HepG2 (cell line): ENCODE measurements around the gene MRGPRG.
"Not testable (repeated sequence)": the region's sequence is repeated elsewhere in the genome, so short reads cannot be mapped to it uniquely, and the experiment has no call there.

Experiments
- FOSL2 ChIP-seq: sonication (generic); formaldehyde crosslinking; IDR thresholded peaks from 2 replicates; pipeline ENCODE4 v1.4.0; 2020; ENCODE audit warnings: missing genetic modification reagents
- SP2 ChIP-seq: sonication (generic); formaldehyde crosslinking; IDR thresholded peaks from 2 replicates; pipeline ENCODE4 v1.5.1; 2020; ENCODE audit warnings: mild to moderate bottlenecking, missing genetic modification reagents
- TCF7L2 ChIP-seq: IDR thresholded peaks from 2 replicates; pipeline ENCODE4 v1.6.1; 2011; ENCODE audit warnings: mild to moderate bottlenecking, low read depth, low read length, moderate library complexity
- ZNF24 ChIP-seq: fragments of 450-650 bp; IDR thresholded peaks from 2 replicates; pipeline ENCODE4 v1.6.1; 2017; ENCODE audit warnings: antibody characterized with exemption, mild to moderate bottlenecking
- ZNF883 ChIP-seq: sonication (generic); formaldehyde crosslinking; IDR thresholded peaks from 2 replicates; pipeline ENCODE4 v1.5.1; 2020; ENCODE audit warnings: mild to moderate bottlenecking, missing genetic modification reagents; ENCODE audit errors: not compliant biosample characterization
- TF ChIP-seq, protein P1 (sequence below): sonication (generic); formaldehyde crosslinking; IDR thresholded peaks from 2 replicates; pipeline ENCODE4 v1.5.0; 2020; ENCODE audit warnings: mild to moderate bottlenecking, missing genetic modification reagents, moderate library complexity

DNA sequence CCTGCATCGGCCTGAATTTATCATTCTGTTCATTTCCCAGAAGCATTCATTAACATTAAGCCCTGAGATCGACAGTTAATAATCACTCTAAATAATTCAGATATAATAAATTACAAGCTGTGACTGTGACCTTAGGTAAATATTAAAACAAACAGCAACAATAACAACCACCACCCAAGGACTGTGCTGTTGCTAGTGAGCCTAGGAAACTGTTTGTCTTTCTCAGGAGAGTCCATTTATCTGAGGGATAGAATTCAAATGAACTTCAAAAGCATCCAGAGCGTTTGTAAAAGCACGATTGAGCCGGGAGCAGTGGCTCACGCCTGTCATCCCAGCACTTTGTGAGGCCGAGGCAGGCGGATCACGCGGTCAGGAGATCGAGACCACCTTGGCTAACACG, 36.6 kb upstream of the MRGPRG start:
- TF ChIP-seq TCF7L2; FOSL2 (CRISPR knock-in tag); ZNF24; SP2 (CRISPR knock-in tag); ZNF883 (CRISPR knock-in tag): not testable (repeated sequence)
- TF ChIP-seq, protein P1, sequence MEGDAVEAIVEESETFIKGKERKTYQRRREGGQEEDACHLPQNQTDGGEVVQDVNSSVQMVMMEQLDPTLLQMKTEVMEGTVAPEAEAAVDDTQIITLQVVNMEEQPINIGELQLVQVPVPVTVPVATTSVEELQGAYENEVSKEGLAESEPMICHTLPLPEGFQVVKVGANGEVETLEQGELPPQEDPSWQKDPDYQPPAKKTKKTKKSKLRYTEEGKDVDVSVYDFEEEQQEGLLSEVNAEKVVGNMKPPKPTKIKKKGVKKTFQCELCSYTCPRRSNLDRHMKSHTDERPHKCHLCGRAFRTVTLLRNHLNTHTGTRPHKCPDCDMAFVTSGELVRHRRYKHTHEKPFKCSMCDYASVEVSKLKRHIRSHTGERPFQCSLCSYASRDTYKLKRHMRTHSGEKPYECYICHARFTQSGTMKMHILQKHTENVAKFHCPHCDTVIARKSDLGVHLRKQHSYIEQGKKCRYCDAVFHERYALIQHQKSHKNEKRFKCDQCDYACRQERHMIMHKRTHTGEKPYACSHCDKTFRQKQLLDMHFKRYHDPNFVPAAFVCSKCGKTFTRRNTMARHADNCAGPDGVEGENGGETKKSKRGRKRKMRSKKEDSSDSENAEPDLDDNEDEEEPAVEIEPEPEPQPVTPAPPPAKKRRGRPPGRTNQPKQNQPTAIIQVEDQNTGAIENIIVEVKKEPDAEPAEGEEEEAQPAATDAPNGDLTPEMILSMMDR (CRISPR knock-in tag): not testable (repeated sequence)
